ENCODE results near the gene ACO2.
"Not testable (repeated sequence)": the region's sequence is repeated elsewhere in the genome, so short reads cannot be mapped to it uniquely, and the experiment has no call there.

DNA sequence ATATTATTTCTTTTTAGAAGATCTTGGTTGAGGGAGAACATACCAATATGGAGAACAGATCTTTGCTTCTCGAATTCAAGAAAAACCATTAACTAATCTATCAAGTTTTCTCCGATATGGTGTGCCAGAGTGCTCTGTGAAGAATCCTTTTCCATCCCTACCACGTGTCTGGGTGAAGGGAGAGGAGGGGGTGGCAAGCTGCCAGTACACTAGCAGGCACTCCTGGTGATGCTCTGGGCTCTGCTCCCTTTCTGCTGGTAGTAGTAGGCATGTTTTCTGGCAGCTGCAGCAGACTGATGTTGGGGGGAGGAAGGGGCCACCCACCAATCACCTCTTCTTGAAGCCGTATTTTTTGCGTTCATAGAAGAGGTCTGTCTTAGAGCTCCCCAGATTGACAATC is 8.8 kb upstream of the ACO2 start:
- not testable (repeated sequence) for TF ChIP-seq POLR2A (IDR thresholded peaks at IDR 0.05; ENCODE audit: low read depth, low read length); RFX5 (IDR thresholded peaks at IDR 0.05; ENCODE audit: low read depth, low read length); MAZ (IDR thresholded peaks at IDR 0.05; ENCODE audit: borderline replicate concordance, low read depth, low read length); CHD1 (IDR thresholded peaks at IDR 0.05; ENCODE audit: low read depth, low read length); RCOR1 (IDR thresholded peaks at IDR 0.05; ENCODE audit: insufficient replicate concordance, low read length); CEBPB (IDR thresholded peaks at IDR 0.05; ENCODE audit: low read depth, low read length); RAD21 (IDR thresholded peaks at IDR 0.05; ENCODE audit: low read length); MAFK (IDR thresholded peaks at IDR 0.05; ENCODE audit: low read depth, low read length); FOS (IDR thresholded peaks at IDR 0.05; ENCODE audit: low read depth, low read length)
- TF ChIP-seq, protein P1, sequence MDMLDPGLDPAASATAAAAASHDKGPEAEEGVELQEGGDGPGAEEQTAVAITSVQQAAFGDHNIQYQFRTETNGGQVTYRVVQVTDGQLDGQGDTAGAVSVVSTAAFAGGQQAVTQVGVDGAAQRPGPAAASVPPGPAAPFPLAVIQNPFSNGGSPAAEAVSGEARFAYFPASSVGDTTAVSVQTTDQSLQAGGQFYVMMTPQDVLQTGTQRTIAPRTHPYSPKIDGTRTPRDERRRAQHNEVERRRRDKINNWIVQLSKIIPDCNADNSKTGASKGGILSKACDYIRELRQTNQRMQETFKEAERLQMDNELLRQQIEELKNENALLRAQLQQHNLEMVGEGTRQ (IDR thresholded peaks at IDR 0.05; ENCODE audit: low read depth, low read length), result not testable (repeated sequence)
- TF ChIP-seq, protein P2, sequence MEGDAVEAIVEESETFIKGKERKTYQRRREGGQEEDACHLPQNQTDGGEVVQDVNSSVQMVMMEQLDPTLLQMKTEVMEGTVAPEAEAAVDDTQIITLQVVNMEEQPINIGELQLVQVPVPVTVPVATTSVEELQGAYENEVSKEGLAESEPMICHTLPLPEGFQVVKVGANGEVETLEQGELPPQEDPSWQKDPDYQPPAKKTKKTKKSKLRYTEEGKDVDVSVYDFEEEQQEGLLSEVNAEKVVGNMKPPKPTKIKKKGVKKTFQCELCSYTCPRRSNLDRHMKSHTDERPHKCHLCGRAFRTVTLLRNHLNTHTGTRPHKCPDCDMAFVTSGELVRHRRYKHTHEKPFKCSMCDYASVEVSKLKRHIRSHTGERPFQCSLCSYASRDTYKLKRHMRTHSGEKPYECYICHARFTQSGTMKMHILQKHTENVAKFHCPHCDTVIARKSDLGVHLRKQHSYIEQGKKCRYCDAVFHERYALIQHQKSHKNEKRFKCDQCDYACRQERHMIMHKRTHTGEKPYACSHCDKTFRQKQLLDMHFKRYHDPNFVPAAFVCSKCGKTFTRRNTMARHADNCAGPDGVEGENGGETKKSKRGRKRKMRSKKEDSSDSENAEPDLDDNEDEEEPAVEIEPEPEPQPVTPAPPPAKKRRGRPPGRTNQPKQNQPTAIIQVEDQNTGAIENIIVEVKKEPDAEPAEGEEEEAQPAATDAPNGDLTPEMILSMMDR (conservative IDR thresholded peaks at IDR 0.05; ENCODE audit: low read depth, low read length), result not testable (repeated sequence)
- TF ChIP-seq, protein P3, sequence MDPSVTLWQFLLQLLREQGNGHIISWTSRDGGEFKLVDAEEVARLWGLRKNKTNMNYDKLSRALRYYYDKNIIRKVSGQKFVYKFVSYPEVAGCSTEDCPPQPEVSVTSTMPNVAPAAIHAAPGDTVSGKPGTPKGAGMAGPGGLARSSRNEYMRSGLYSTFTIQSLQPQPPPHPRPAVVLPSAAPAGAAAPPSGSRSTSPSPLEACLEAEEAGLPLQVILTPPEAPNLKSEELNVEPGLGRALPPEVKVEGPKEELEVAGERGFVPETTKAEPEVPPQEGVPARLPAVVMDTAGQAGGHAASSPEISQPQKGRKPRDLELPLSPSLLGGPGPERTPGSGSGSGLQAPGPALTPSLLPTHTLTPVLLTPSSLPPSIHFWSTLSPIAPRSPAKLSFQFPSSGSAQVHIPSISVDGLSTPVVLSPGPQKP (IDR thresholded peaks at IDR 0.05; ENCODE audit: borderline replicate concordance, low read depth, low read length), result not testable (repeated sequence)
